GM18951 (cell line): ENCODE data around the gene HPDL.

Experiments used
- POLR2A ChIP-seq: IDR thresholded peaks from 4 replicates; pipeline ENCODE4 v1.6.1; 2011; ENCODE audit warnings: mild to moderate bottlenecking; ENCODE audit not compliant: insufficient read length, insufficient read depth; ENCODE audit errors: extremely low read depth
- in situ Hi-C: fragments of 300-500 bp; cut with MboI; formaldehyde crosslinking; loops from one replicate; pipeline ENCODE4 v1.12.0; 2022; ENCODE audit warnings: low sequenced_read_pairs, mixed read lengths, inconsistent platforms; ENCODE audit not compliant: unreplicated experiment

The HPDL gene

GRCh38 chr1:45304311-45305081, 22.2 kb upstream of the HPDL start:
- TF ChIP-seq POLR2A, result no peak
- in situ Hi-C loops, result loop anchor here (5.0 kb wide), 1 partner anchor 292 kb away; the partner anchor contains the start of genes HECTD3 and UROD

GRCh38 chr1:45305231-45305630, 21.5 kb upstream of the HPDL start:
- in situ Hi-C loops, result no loop called here
- TF ChIP-seq POLR2A, result no peak

GRCh38 chr1:45306319-45306718, 20.4 kb upstream of the HPDL start:
- in situ Hi-C loops, result no loop called here
- no peak for TF ChIP-seq POLR2A

GRCh38 chr1:45306905-45307304, 19.8 kb upstream of the HPDL start:
- in situ Hi-C loops, result no loop called here
- TF ChIP-seq POLR2A, result no peak

DNA sequence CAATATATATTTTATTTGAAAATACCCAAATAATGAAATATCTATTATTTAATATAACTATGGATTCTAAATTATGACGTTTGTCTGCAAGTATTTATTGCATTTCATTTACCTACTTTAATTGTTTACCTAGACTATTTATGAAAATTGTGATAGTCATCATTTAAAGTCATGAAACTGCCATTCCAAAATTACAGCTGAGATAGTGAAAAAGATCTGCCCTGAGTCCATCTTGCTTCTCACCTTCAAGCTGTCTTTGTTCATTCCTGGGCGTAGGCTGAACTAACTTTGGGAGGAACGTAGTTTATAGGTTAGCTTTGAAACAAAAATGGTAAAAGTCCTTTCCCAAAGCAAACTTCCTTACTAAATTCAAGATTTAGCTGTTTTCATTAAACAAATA, 12.4 kb upstream of the HPDL start:
- in situ Hi-C loops, result no loop called here
- no peak for TF ChIP-seq POLR2A

DNA sequence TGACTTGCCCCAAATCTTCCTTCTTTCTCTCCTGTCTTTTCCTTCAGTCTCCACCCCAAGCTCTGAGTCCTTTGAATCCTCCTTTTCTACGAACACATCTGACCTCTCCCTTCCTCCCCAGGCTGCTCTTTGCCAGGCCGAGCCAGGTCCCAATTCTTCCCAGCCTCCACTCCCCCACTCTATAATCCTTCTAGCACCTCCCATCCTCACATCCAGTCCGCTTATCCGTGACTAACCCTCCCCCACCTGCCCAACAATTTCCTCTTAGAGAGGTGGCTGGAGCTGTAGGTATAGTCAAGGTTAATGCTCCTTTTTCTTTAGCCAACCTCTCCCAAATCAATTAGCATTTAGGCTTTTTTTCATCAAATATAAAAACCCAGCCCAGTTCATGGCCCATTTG, 9.5 kb upstream of the HPDL start:
- in situ Hi-C loops, result no loop called here
- TF ChIP-seq POLR2A, result no peak

- TF ChIP-seq POLR2A, result no peak
- in situ Hi-C loops, result no loop called here
These were observed 6.9 kb upstream of the HPDL start for GRCh38 chr1:45319761-45320160.

GRCh38 chr1:45321444-45321843, 5.3 kb upstream of the HPDL start:
- no peak for TF ChIP-seq POLR2A
- in situ Hi-C loops, result no loop called here

DNA sequence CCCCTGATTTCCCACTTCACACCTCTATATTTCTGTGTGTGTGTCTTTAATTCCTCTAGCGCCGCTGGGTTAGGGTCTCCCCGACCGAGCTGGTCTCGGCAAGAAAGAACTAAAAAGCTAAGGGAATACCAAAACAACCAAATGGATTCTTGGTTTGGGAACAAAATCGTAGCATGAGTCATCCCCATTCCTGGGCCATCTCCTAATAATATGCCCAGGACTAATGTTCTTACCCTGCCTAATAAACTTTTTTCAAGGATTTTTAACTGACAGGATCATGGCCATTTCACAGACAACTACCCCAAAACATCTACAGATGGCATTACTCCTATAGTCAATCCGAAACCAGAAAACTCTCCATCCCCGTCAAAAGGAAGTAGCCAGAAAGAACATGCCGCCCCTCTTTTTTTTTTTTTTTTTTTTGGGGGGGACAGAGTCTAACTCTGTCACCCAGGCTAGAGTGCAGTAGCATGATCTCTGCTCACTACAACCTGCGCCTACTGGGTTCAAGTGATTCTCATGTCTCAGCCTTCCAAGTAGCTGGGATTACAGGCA, 4.1 kb upstream of the HPDL start:
- TF ChIP-seq POLR2A, result no peak
- in situ Hi-C loops, result no loop called here

GRCh38 chr1:45325851-45326506, 716 bp upstream of the HPDL start:
- no peak for TF ChIP-seq POLR2A
- in situ Hi-C loops, result no loop called here

DNA sequence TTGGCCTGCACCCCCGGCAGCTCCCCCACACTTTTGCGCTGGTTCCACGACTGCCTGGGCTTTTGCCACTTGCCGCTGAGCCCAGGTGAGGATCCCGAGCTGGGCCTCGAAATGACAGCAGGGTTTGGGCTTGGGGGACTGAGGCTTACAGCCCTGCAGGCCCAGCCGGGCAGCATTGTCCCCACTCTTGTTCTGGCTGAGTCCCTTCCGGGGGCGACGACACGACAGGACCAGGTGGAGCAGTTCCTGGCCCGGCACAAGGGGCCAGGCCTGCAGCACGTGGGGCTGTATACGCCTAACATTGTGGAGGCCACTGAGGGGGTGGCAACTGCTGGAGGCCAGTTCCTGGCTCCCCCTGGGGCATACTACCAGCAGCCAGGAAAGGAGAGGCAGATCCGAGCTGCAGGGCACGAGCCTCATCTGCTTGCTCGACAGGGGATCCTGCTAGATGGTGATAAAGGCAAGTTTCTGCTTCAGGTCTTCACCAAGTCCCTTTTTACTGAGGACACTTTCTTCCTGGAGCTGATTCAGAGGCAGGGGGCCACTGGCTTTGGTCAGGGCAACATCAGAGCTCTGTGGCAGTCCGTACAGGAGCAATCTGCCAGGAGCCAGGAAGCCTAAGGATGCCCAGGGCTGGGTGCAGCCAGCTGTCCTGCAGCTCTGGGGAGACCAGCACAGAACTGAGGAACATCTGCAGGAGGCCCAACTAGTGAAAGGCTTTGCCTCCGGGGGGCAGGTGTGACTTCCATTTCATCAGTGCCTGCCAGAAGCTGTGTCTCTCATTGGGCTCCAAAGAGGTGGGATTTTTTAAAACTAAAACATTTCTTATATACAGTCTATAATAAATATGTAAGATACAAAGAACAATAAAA, 1.2 kb downstream of the HPDL start:
- TF ChIP-seq POLR2A, result no peak
- in situ Hi-C loops, result no loop called here

DNA sequence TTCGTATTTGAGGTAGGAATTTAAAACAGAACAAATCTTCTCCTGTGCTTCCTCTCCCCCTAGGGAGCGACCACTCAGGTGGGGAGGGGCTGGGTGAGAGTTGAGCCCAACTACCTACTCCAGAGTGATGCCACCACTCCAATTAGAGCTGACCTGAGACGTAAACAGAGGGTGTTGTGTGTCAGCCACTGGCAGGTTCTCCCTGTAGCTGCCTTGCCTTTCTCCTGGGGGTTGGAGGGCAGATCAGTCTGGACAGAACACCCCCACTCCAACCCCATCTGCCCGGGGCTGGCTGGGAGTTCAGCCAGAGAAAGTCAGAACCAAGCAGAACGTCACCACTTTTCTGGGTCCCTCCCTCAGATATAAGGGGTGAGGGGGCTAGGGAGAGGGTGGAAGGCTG, 2.0 kb downstream of the HPDL start:
- TF ChIP-seq POLR2A, result no peak
- in situ Hi-C loops, result no loop called here

GRCh38 chr1:45329445-45329844, 2.8 kb downstream of the HPDL start:
- in situ Hi-C loops, result no loop called here
- no peak for TF ChIP-seq POLR2A
